Spleen (tissue), 11 donors: Measurements from ENCODE around the gene HNRNPUL1. TPM values are rescaled to one million over a fixed set of nuclear protein-coding genes. Genes with fewer than 3 reads are reported as not detected.
A peak's percentile ranks its signal among the peaks of the same experiment; 100 is the strongest.

Experiments
- DNase-seq: peaks from one replicate; pipeline ENCODE4 v3.0.0-alpha.2; 2020
- H3K27ac ChIP-seq, 8 donors: fragments of 200-600 bp; sonication (generic) in 7 of 8; 1 replicate in 4 of 8; 2 replicates in 4 of 8; pipeline versions ENCODE4 v1.5.0 to v1.8.0; 2016 to 2021; ENCODE audit warnings: inconsistent platforms in 4 of 8, mild to moderate bottlenecking in 4 of 8, moderate library complexity in 1 of 8
- H3K27me3 ChIP-seq, 7 donors: fragments of 200-600 bp; sonication (generic) in 6 of 7; replicated peaks in 1 of 7; 1 replicate in 4 of 7; 2 replicates in 3 of 7; pipeline versions ENCODE4 v1.5.0 to v1.8.0; 2016 to 2021; ENCODE audit warnings: inconsistent platforms in 3 of 7, mild to moderate bottlenecking in 1 of 7
- H3K36me3 ChIP-seq, 6 donors: fragments of 200-600 bp; sonication (generic) in 5 of 6; 1 replicate in 4 of 6; 2 replicates in 2 of 6; pipeline versions ENCODE4 v1.5.0 to v1.8.0; 2016 to 2021; ENCODE audit warnings: inconsistent platforms in 2 of 6
- H3K4me1 ChIP-seq, 6 donors: fragments of 200-600 bp; sonication (generic) in 5 of 6; 1 replicate in 3 of 6; 2 replicates in 3 of 6; pipeline versions ENCODE4 v1.5.0 to v1.8.0; 2016 to 2021; ENCODE audit warnings: inconsistent platforms in 3 of 6
- H3K4me3 ChIP-seq, 8 donors: fragments of 200-600 bp; sonication (generic) in 7 of 8; 1 replicate in 4 of 8; 2 replicates in 4 of 8; pipeline versions ENCODE4 v1.5.0 to v1.8.0; 2016 to 2021; ENCODE audit warnings: inconsistent platforms in 4 of 8, mild to moderate bottlenecking in 4 of 8, moderate library complexity in 2 of 8
- H3K9me3 ChIP-seq, 8 donors: fragments of 200-600 bp; sonication (generic) in 7 of 8; 1 replicate in 4 of 8; 2 replicates in 4 of 8; pipeline versions ENCODE4 v1.5.0 to v1.8.0; 2016 to 2021; ENCODE audit warnings: inconsistent platforms in 4 of 8
- POLR2A ChIP-seq, 3 donors: fragments of 450-650 bp; IDR thresholded peaks; one replicate each; pipeline ENCODE4 v1.5.1; 2017; ENCODE audit warnings: antibody characterized with exemption in 3 of 3, mild to moderate bottlenecking in 1 of 3
- POLR2AphosphoS5 ChIP-seq, 3 donors: sonication (generic); formaldehyde crosslinking; IDR thresholded peaks; one replicate each; pipeline ENCODE4 v1.5.1; 2017; ENCODE audit warnings: antibody characterized with exemption in 3 of 3
- WGBS, 5 donors: extraction: QIAGEN DNeasy Blood & Tissue Kit in 3 of 5; methylation state at CpG; one replicate each; pipeline versions ENCODE4 v1.1.5 to v1.1.7; 2013 to 2018; 5-methylcytosine and 5-hydroxymethylcytosine counted together
- intact Hi-C: fragments of 100-400 bp; cut with DNase I; formaldehyde crosslinking; loops from one replicate; pipeline ENCODE4 v1.15.0; 2023; ENCODE audit warnings: low total_unique reads
- polyA plus RNA-seq, 3 donors: library from polyadenylated mRNA; stranded (reverse); fragments of 200-250 nt; gene quantifications; one replicate each; pipeline ENCODE4 v1.2.1, GENCODE V29; 2013
- total RNA-seq, 7 donors: library from RNA; depleted of rRNA in 3 of 7; stranded (reverse); fragments of >200 nt in 3 of 7; fragmentation: NEBNext Ultra II Directional in 4 of 7; extraction: Animal tissue kit (Norgen Biotek cat#: 25700) in 4 of 7; gene quantifications; one replicate each; pipeline versions ENCODE4 v1.1.0 to v1.2.1, GENCODE V29; 2016 to 2021
- TF ChIP-seq, protein P1 (sequence below), 11 experiments: fragments of 200-600 bp in 7 of 11; fragments of 450-650 bp in 4 of 11; sonication (generic) in 4 of 11; IDR thresholded peaks in 8 of 11; conservative IDR thresholded peaks in 3 of 11; 1 replicate in 7 of 11; 2 replicates in 4 of 11; pipeline versions ENCODE4 v1.4.0 to v1.8.0; 2016 to 2021; ENCODE audit warnings: antibody characterized with exemption in 11 of 11, inconsistent platforms in 4 of 11, mild to moderate bottlenecking in 1 of 11
- donor health status: healthy with polysubstance abuse.
- donor health status: DM: no; HTN: no; CAD: no; lungs with moderate emphysema.
- donor health status: DM: no; HTN: no; CAD: no.
- donor health status: Bipolar disorder and iron deficiency.
- donor health status: healthy.
- donor health status: DM: no; HTN: no; CAD: no.
- donor health status: DM: yes; HTN: yes; CAD: no.

HNRNPUL1 gene
- total and polyA plus RNA-seq, 10 donors = 53.9 to 213 (median 164) TPM

DNA sequence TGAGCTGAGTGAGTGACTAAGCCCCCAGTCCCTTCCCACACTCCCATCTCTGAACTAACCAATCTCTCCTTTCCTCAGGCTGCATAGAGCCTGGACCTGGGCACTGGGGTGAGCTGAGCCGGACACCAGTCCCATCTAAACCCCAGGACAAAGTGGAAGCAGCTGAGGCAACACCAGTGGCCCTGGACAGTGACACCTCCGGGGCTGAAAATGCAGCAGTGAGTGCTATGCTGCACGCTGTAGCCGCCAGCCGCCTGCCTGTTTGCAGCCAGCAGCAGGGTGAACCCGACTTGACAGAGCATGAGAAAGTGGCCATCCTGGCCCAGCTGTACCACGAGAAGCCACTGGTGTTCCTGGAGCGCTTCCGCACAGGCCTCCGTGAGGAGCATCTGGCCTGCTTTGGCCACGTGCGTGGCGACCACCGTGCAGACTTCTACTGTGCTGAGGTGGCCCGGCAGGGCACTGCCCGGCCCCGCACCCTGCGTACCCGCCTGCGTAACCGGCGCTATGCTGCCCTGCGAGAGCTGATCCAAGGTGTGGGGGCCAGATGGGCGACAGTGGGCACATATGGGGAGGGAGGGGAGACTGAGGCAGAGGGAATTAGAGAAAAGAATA lies 52.2 kb downstream of the HNRNPUL1 start:
- intact Hi-C loops = no loop called here
- 95 to 98% (median 96%) methylated on average over 19 to 24 of the region's 24 CpGs for WGBS, 5 donors
- no peak overlapping the region for H3K4me3 ChIP-seq
- H3K36me3 ChIP-seq = peaks cover 0 to 98% (median 84%) of the 10 kb centered on the region in 6 donors
- H3K9me3 ChIP-seq = no peaks in the 10 kb centered on the region
- H3K27me3 ChIP-seq = no peaks in the 10 kb centered on the region
- no peak overlapping the region for H3K27ac ChIP-seq
- DNase-seq = peak; percentile 64
- no peak for TF ChIP-seq POLR2A (IDR thresholded peaks at IDR 0.05)
- peak in 2 of 3 donors; percentile 37 to 72 for TF ChIP-seq POLR2AphosphoS5 (IDR thresholded peaks at IDR 0.05)
- H3K4me1 ChIP-seq = peaks cover 8 to 69% (median 25%) of the 10 kb centered on the region in 6 donors

DNA sequence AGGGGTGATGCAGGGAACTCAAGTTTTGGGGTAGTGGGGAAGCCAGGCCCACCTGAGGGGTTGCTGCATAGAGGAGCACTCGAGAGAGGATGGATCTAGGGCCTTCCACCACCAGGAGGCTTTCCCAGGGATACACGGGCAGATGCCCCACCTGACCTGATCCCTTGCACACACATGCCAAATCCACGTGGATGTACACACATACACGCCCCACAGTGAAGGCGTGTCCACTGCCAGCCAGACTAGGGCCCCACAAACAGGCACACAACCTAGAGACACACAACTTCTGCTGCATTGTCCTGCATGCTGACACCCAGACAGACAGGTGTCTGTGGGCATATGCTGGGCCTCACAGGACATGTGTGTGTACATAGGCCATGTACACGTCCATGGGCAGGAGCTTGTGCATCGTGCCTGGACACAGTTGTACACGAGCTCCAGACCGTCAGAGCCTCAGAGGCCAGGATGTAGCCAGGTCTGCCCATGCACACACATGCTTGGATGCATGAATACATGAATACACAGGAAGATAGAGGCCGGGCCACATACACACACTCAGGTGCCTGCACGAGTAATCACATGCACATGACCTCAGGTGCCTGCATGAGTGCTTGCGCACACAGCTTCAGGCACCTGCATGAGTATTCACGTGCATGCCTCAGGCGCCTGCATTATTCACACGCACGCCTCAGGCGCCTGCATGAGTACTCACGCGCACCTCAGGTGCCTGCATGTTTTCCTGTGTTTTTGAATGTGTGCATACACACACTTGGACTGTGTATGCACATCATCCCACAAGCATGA lies 54.7 kb downstream of the HNRNPUL1 start:
- intact Hi-C loops = no loop called here
- 79 to 96% (median 88%) methylated on average over 13 to 19 of the region's 19 CpGs for WGBS, 5 donors

DNA sequence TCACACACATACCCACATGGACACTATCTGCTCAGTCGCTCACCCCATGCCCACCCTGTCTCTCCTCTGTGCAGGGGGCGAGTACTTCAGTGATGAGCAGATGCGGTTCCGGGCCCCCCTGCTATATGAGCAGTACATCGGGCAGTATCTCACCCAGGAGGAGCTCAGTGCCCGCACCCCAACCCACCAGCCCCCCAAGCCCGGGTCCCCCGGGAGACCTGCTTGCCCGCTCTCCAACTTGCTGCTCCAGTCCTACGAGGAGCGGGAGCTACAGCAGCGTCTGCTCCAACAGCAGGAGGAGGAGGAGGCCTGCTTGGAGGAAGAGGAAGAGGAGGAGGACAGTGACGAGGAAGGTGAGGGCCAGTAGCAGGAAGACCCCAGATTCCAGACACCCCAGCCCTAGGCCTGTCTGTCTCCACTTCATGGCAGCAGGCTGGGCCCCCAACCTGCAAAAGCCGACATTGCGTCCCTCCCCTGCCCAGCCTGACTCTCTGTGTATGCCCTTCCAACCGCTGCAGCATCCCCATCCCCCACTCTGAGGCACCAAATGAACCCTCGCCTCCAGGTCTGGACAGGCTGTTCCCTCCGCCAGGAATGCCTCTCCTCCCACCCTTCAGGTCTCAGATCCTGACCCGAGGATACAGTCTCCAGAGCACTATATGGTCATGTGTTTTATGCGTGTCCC lies 55.5 kb downstream of the HNRNPUL1 start:
- H3K9me3 ChIP-seq = no peaks in the 10 kb centered on the region
- no peaks in the 10 kb centered on the region for H3K27me3 ChIP-seq
- peaks cover 23 to 69% (median 41%) of the 10 kb centered on the region in 6 donors for H3K4me1 ChIP-seq
- 86 to 90% (median 89%) methylated on average over 19 to 20 of the region's 20 CpGs for WGBS, 5 donors
- no peak overlapping the region for H3K4me3 ChIP-seq
- DNase-seq = no peak
- peak in 2 of 3 donors; percentile 36 to 44 for TF ChIP-seq POLR2AphosphoS5 (IDR thresholded peaks at IDR 0.05)
- TF ChIP-seq, protein P1, sequence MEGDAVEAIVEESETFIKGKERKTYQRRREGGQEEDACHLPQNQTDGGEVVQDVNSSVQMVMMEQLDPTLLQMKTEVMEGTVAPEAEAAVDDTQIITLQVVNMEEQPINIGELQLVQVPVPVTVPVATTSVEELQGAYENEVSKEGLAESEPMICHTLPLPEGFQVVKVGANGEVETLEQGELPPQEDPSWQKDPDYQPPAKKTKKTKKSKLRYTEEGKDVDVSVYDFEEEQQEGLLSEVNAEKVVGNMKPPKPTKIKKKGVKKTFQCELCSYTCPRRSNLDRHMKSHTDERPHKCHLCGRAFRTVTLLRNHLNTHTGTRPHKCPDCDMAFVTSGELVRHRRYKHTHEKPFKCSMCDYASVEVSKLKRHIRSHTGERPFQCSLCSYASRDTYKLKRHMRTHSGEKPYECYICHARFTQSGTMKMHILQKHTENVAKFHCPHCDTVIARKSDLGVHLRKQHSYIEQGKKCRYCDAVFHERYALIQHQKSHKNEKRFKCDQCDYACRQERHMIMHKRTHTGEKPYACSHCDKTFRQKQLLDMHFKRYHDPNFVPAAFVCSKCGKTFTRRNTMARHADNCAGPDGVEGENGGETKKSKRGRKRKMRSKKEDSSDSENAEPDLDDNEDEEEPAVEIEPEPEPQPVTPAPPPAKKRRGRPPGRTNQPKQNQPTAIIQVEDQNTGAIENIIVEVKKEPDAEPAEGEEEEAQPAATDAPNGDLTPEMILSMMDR (IDR thresholded peaks at IDR 0.05 in 8 of 11, conservative IDR thresholded peaks at IDR 0.05 in 3 of 11) = no peak
- intact Hi-C loops = loop anchor here (5.0 kb wide), 1 partner anchor 38 kb away; no protein-coding TSS in a partner anchor
- H3K27ac ChIP-seq = peak overlapping the region in 2 of 8 donors; percentile 2 to 90
- H3K36me3 ChIP-seq = peaks cover 0 to 95% (median 63%) of the 10 kb centered on the region in 6 donors

More for the DNA sequence above, 54.7 kb downstream of the HNRNPUL1 start:
- Histone ChIP-seq H3K36me3 (peaks cover 0 to 100% (median 69%) of the 10 kb centered on the region in 6 donors), H3K4me3 (no peak overlapping the region), H3K27me3 (no peaks in the 10 kb centered on the region), H3K9me3 (no peaks in the 10 kb centered on the region), H3K4me1 (peaks cover 16 to 69% (median 33%) of the 10 kb centered on the region in 6 donors), H3K27ac (peak overlapping the region in 1 of 8 donors; percentile 90)
- TF ChIP-seq POLR2AphosphoS5 (IDR thresholded peaks at IDR 0.05) (peak in 2 of 3 donors; percentile 43 to 56), POLR2A (IDR thresholded peaks at IDR 0.05) (no peak)
- TF ChIP-seq, protein P1 (IDR thresholded peaks at IDR 0.05 in 8 of 11, conservative IDR thresholded peaks at IDR 0.05 in 3 of 11) = no peak
- no peak for DNase-seq

DNA sequence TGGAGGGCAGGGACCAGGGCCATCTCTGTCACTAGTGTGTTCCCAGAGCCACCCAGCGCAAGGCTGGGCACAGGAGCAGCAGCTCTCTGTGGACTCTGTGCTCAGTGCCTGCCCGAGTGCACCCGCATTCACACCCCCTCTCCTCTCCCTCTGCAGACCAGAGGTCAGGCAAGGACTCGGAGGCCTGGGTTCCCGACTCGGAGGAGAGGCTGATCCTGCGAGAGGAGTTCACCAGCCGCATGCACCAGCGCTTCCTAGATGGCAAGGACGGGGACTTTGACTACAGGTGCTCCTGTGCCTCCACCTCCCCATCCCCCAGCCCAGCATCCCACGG lies 56.0 kb downstream of the HNRNPUL1 start:
- DNase-seq = no peak
- H3K27ac ChIP-seq = peak overlapping the region in 2 of 8 donors; percentile 2 to 90
- H3K27me3 ChIP-seq = no peaks in the 10 kb centered on the region
- H3K4me1 ChIP-seq = peaks cover 28 to 72% (median 46%) of the 10 kb centered on the region in 6 donors
- H3K4me3 ChIP-seq = no peak overlapping the region
- intact Hi-C loops = loop anchor here (5.0 kb wide), 1 partner anchor 37 kb away; no protein-coding TSS in a partner anchor
- 77 to 91% (median 82%) methylated on average over 4 to 11 of the region's 11 CpGs for WGBS, 5 donors
- TF ChIP-seq POLR2A (IDR thresholded peaks at IDR 0.05) (no peak), POLR2AphosphoS5 (IDR thresholded peaks at IDR 0.05) (peak in 2 of 3 donors; percentile 17 to 73)
- TF ChIP-seq, protein P1 (IDR thresholded peaks at IDR 0.05 in 8 of 11, conservative IDR thresholded peaks at IDR 0.05 in 3 of 11) = no peak
- peaks cover 0 to 90% (median 59%) of the 10 kb centered on the region in 6 donors for H3K36me3 ChIP-seq
- H3K9me3 ChIP-seq = no peaks in the 10 kb centered on the region
